ENCODE data around the gene TRIM60. TPM values are rescaled to one million over a fixed set of nuclear protein-coding genes. Genes with fewer than 3 reads are reported as not detected.

Gene TRIM60

Small RNAs within 50 kb of the gene (small RNA-seq; reads per million reads assigned to genes)
- gene AC106872.12: not detected

All from skeletal muscle satellite cell (primary cell).